ENCODE measurements around the gene SMG1.
A peak's percentile ranks its signal among the peaks of the same experiment; 100 is the strongest.
"Not testable (repeated sequence)": the region's sequence is repeated elsewhere in the genome, so short reads cannot be mapped to it uniquely, and the experiment has no call there.

SMG1 gene

GRCh38 chr16:18932243-18932987 is 6.2 kb upstream of the SMG1 start:
- no peak for DNase-seq

- DNase-seq: no peak
Observed at GRCh38 chr16:18931756-18932155, 5.5 kb upstream of the SMG1 start.

GRCh38 chr16:18930095-18930494 is 3.9 kb upstream of the SMG1 start:
- DNase-seq: not testable (repeated sequence)

DNA sequence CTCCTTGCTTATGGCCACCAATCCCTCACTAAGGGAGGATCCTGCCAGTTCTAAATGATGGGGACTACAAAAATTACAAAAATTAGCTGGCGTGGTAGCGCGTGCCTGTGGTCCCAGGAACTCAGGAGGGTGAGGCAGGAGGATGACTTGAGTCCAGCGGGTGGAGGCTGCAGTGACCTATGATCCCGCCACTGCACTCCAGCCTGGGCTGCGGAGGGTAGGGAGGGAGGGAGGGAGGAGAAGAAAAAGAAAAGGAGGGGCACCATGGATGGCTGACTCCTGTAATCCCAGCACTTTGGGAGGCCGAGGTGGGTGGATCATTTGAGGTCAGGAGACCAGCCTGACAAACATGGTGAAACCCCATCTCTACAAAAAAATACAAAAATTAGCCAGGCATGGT is 1.9 kb upstream of the SMG1 start:
- DNase-seq: not testable (repeated sequence)

DNA sequence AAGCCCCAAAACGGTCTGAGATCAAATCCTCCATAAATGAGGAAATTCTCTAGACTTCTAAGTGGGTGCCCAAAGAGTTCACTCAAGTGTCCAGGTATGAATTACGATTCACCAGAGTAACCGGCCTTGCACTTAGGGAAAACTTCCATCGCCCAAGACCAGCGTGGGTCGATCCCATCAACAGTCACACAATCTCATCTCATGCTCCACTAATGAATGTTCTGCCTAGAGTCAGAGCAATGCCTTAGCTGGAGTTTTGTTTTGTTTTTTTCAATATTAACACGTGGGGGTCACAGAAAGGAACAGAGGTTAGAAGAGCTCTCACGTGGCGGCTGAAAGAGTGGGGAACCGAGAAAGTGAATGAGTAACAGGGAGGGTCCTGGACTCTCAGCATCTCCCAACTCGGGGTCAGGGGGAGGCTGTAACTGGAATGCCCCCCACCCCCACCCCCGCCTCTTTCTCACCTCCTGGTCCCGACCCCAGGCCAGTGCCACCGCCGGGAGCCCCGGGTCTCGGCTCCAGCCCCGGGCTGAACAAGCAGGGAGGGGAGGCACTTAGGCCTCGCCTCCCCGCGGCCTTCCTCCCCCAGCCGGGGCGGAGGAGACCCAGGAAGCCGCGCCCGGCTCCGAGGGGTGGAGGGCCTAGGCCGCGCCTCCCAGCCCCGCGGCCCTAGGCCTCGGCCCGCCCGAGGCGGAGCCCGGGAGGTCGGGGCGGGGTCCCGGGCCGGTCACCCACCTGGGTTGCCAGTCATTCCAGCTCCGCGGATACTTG is 808 bp downstream of the SMG1 start:
- DNase-seq: peak in 1 of 2 experiments; percentile 35

DNA sequence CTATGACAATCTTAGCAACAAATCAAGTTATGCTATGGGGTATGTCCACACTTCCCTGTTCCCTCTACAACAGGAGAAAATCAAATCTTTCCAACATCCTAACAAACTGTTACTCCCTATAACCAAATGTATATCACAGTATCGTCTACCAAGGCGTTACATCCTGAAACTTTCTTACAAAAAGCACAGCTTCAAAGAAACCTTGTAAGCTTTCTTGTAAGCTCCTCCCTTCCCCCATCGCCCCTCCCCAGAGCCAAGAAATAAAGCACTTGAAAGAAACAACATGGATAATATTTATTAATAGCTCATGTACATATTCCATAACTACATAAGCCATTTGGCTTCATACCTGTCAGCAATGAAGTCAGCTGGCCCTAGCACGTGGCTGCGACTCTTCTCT is 2.3 kb downstream of the SMG1 start:
- DNase-seq: not testable (repeated sequence)

DNA sequence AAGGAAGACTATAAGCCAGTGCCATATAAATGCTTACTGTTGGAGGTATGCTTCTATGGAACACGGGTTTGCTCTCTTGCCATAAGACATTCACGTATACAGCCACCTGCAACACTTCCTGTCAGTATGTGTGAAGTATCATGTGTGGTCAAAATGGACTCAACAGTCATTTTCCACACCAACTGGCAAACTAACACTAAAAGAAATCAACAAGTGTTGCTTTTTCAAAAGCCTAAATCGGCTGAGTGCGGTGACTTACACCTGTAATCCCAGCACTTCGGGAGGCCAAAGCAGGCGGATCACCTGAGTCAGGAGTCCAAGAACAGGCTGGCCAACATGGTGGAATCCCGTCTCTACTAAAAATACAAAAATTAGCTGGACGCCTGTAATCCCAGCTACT is 3.1 kb downstream of the SMG1 start:
- not testable (repeated sequence) for DNase-seq

- DNase-seq: not testable (repeated sequence)
Observed at GRCh38 chr16:18909585-18909984, 16.6 kb downstream of the SMG1 start.

DNA sequence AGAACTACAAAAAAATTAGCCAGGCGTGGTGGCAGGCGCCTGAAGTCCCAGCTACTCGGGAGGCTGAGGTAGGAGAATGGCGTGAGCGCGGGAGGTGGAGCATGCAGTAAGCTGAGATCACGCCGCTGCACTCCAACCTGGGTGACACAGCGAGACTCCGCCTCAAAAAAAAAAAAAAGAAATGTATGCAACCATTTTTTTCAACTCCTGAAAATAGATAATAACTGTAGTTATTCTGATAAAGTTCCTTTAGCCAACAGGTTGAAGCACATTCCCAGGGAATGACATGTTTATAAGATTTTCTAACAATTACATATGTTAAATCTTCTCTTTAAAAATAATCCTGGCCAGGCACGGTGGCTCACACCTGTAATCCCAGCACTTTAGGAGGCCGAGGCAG is 17.5 kb downstream of the SMG1 start:
- DNase-seq: not testable (repeated sequence)

- not testable (repeated sequence) for DNase-seq
Observed at GRCh38 chr16:18902778-18903177, 23.4 kb downstream of the SMG1 start.

DNA sequence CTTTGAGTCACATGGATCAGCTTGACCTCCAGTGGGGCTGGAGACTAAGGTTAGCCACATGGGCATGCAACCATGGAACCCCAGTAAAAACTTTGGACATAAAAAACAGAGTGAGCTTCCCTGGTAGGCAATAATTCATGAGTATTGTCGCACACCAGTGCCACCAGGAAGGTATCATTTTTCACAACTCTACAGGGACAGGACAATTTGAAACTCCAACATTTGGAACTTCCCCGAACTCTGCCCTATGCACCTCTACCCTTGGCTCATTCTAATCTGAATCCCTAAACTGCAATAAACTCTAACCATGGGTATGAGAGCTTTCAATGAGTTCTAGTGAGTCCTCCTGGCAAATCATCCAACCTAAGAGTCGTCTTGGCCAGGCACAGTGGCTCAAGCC is 24.2 kb downstream of the SMG1 start:
- DNase-seq: not testable (repeated sequence)

DNA sequence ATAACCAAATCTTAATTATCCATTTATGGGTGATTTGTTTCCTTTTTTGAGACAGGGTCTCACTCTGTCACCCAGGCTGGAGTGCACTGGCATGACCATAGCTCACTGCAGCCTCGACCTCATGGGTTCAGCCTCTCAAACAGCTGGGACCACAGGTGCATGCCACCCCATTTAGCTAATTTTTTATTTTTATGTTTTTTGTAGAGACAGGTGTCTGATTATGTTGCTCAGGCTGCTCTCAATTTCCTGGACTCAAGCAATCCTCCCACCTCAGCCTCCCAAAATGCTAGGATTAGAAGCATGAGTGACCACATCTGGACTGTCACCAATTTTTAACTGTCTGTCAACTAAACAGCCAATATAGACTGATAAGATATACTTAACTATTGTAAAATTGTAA is 25.0 kb downstream of the SMG1 start:
- DNase-seq: not testable (repeated sequence)

DNA sequence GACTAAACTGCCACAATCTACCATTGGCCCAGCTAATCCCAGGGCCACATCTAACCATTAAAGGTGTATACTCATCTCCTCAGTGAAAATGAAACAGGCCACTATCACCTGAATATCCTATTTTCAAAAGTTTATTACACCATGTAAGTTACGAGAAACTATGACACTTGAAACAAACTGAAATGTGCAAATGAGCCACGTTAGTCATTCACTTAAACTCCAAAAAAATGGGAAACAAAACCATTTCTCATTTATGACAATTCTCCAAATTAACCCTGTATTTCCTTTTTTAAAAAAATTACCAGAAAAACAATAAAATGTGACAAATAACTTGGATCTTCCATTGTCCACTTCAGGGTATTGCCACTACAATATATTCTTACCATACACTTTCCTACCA is 41.8 kb downstream of the SMG1 start:
- DNase-seq: not testable (repeated sequence)

DNA sequence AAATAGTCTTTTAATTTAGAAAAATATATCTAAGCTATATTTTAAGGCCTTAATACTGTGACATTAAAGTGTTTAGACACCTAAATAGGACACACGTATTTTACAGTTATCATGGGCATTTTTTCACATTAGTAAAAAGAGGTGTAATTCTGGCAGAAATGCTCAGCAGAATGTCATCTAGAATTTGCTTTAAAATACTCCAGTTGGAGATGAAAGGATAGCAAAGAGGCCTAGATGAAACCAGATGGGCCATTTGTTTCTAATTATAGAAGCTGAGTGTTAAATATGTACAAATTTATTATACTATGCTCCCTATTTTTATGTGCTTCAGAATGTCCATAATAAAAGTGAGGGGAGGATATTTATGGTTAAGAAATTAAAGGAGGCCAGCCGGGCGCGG is 48.5 kb downstream of the SMG1 start:
- DNase-seq: not testable (repeated sequence)

DNA sequence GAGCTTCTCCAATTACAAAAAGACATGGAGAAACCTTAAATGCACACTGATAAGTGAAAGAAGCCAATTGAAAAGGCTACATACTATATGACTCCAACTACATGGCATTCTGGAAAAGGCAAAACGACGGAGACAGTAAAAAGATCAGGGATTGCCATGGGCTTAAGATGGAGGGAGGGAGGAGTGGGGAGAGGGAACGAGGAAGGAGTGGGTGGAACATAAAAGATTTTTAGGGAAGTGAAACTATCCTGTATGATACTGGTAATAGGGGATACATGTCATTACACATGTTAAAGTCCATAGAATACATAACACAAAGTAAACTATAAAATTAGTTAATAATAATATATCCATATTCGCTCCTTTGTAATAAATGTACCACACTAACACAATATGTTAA is 48.9 kb downstream of the SMG1 start:
- not testable (repeated sequence) for DNase-seq

GRCh38 chr16:18876301-18876700 is 49.9 kb downstream of the SMG1 start:
- not testable (repeated sequence) for DNase-seq

DNA sequence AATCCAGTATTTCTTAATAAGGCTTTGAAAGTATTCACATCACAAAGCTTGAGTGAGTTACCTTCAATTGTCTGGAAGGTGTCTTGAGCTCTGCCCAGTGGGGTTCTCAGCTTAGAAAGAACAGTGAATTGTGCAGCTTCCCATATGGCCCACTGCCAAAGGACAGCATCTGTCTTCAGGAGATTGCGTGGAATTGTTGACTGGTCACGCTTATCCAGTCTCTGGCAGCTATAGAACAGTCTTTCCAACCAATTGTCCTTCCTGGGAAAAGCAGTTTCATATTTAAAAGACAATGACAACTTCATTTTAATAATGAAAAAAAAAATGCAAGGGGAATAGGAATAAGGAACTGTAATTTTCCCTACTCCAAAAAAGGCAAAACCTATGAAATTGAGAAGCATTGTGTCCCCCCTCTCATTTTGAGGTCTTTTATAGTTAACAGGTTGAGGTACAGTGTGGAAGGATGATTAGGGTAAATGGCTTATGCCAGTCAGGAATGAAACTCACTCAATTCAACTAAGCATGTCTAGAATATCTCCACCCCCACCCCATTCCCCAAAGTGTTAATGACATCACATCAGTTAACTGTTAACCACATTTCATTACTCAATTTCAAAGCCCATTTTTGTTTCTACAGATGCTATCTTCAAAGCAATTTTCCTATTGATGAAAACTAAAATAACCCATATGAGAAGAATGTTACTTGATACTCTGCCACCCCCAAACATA is 57.0 kb downstream of the SMG1 start:
- DNase-seq: not testable (repeated sequence)

- DNase-seq: not testable (repeated sequence)
Observed at GRCh38 chr16:18866277-18866823, 59.9 kb downstream of the SMG1 start.

DNA sequence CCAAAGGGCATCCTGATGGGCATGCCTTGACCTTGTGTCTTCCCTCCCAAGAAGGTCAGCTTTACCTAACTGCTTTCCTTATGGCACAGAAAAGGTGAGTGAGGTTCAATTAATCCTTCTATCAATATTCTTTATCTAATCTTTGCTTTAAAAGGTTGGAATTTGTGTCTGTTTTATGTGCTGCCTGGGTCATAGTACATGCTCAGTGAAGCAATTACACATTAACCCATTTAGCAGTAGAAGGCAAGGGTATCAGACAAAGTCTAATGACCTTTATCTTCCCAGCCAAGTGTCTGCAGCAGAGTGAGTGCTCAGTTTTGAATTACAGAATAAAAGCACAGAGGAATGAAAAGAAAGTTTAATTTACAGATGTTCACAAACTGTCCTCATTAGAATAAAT is 63.3 kb downstream of the SMG1 start:
- DNase-seq: not testable (repeated sequence)

GRCh38 chr16:18855196-18855595 is 71.0 kb downstream of the SMG1 start:
- DNase-seq: no peak

- no peak for DNase-seq
Observed at GRCh38 chr16:18853694-18854093, 72.5 kb downstream of the SMG1 start.

- DNase-seq: no peak
Observed at GRCh38 chr16:18852647-18853046, 73.6 kb downstream of the SMG1 start.

DNA sequence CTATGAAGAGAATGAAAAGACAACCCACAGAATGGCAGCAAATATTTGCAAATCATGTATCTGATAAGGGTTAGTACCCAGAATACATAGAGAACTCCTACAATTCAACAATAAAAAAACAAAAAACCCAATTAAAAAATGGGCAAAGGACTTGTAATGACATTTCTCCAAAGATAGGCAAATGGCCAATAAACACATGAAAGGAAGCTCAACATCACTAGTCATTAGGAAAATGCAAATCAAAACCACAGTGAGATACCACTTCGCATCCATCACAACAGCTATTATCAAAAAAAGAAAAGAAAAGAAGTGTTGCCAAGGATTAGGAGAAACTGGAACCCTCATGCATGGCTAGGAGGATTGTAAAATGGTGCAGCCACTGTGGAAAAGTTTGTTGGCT is 79.8 kb downstream of the SMG1 start:
- DNase-seq: no peak

Measured in NCI-H524 (cell line).